GM18520 (cell line): ENCODE results near the gene CETN2.
"Not testable (repeated sequence)": the region's sequence is repeated elsewhere in the genome, so short reads cannot be mapped to it uniquely, and the experiment has no call there.

Source experiments
- ATAC-seq: cut with Tn5 transposase; IDR thresholded peaks from one replicate; pipeline ENCODE4 v1.9.1; 2021; ENCODE audit not compliant: unreplicated experiment

Gene CETN2

GRCh38 chrX:152833378-152833777 lies 2.8 kb upstream of the CETN2 start:
- ATAC-seq: no peak

GRCh38 chrX:152832520-152832919 lies 2.0 kb upstream of the CETN2 start:
- ATAC-seq: no peak

GRCh38 chrX:152831391-152831790 lies 834 bp upstream of the CETN2 start:
- no peak for ATAC-seq

- no peak for ATAC-seq
These were observed 5.6 kb downstream of the CETN2 start for GRCh38 chrX:152824841-152825374.

DNA sequence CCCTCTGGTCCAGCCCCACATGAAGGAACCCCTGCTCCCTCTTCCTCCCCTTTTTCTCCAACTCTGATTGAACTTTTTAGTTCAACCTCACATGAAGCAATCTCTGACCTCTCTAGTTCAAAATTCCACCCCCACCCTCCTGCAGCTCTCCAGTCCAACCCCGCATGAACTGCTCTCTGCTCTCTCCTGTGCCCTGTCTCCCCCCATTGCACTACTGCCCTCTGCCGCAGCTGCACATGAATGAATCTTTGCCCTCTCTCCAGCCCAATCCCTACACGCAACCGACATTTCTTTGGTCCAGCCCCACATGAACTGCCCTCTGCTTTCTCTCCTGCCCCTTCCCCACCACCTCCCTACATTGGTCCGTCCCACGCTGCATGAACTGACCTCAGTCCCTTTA lies 6.9 kb downstream of the CETN2 start:
- ATAC-seq: no peak

GRCh38 chrX:152822383-152823086 lies 8.0 kb downstream of the CETN2 start:
- no peak for ATAC-seq

DNA sequence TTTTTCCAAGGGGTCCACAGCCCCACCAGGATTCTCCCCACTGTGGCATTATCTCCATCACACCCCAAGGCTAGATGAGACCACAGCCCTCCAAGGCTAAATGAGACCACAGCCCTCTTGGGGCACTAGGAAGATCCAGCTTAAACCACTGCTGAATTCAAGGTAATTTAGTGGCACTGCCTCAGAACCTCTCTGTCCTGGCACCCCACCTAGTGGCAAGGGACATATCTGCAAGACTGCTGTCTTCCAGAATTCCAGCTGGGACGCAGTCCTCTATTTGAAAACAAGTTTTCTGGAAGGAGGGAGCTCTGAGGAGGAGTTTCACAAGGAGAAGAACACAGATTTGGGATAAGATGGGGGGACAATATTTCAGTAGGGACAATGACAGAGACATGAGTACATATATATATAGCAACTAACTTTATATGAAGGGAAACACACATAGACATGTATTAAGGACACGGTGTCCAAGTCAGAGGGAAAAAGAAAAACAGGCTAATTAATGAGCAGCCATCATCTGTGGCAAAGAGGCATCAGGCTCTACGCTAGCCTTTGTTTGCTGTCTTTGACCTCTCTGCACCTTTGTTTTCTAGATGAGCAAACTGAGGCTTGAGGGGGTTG lies 9.3 kb downstream of the CETN2 start:
- ATAC-seq: no peak

- ATAC-seq: no peak
These were observed 10.8 kb downstream of the CETN2 start for GRCh38 chrX:152819732-152820131.

DNA sequence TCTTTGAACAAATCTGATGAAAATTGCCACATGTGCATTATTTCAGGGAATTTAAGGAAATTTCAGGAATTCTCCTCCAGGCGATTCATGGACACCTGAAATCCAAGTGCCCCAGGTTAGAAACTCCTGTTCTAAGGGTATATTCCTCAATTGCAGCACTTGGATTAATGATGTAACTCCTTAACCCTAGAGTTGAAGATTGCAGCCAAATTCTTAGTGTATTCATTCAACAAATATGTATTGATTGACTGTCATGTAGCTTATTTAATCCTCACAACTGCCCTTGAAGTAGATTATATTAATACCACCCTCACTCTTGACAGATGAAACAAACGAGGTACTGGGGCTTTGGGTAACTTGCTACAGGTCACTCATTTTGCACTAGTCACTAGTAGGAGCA lies 11.3 kb downstream of the CETN2 start:
- no peak for ATAC-seq

DNA sequence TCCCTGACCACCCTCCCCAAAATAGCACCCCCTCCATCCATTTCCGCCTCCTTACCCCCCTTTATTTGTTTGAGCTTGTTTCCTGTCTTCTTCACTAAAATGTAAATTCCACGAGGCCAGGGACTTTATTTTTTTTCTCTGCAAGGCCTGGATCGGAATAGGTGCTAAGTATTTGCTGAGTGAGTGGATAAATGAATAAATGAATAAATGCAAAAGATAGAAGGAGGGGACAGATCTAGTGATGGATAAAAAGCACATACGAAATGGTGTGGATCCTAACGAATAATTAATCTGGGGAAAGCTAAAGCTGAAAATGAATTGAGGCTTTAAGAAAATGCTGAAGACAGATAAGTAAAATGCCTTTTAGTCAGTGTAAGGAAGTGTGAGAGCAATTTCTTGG lies 12.2 kb downstream of the CETN2 start:
- ATAC-seq: no peak

- no peak for ATAC-seq
These were observed 13.3 kb downstream of the CETN2 start for GRCh38 chrX:152817078-152817764.

DNA sequence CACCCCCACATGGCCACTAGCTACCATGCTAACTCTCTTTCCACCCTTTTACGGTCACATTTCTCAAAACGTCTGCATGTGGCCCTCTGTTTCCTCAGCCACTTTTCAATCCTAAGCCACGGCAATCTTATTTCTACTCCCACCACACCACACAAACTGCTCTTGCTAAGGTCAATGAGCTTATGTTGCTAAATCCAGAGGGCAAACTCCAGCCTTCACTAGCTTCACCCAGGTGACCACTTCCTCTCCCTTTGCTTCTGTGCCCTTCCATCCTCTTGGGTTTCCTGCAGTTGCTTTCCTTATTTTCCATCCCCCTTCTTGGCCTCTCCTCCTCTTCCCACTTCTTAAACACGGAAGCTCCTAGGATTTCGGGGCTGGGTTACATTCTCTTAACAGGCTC lies 16.5 kb downstream of the CETN2 start:
- ATAC-seq: no peak

- ATAC-seq: no peak
These were observed 17.4 kb downstream of the CETN2 start for GRCh38 chrX:152813206-152813605.

DNA sequence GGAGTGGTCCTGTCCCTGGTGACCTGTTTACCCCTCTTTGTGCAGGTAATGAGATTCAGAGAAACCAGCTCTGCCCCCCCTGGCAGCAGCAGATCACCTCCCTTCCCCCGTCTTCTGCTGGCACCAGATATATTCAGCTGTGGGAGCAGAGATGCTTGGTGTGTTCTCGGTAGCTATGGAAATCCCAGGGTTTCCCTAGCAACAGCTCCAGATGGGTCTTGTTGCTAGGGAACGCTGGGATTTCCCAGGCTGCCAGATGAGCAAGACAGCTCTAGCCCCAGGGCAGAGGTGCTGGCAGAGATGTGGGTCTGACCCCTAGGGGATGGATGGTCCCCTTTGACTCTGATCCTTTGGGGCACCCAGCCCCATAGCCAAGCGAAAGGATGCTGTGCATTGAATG lies 20.2 kb downstream of the CETN2 start:
- no peak for ATAC-seq

- ATAC-seq: no peak
These were observed 24.5 kb downstream of the CETN2 start for GRCh38 chrX:152806035-152806434.

- no peak for ATAC-seq
These were observed 31.6 kb downstream of the CETN2 start for GRCh38 chrX:152798945-152799344.

GRCh38 chrX:152787062-152787461 lies 43.5 kb downstream of the CETN2 start:
- ATAC-seq: not testable (repeated sequence)
